ENCODE measurements around the gene ANK3.

ANK3 gene

GRCh38 chr10:60023155-60023877 lies 366.4 kb downstream of the ANK3 start:
- H3K36me3 ChIP-seq (ENCODE audit: control insufficient read depth in 2 of 2, insufficient read depth in 2 of 2, low read length in 2 of 2): no peaks in the 10 kb centered on the region

GRCh38 chr10:60021361-60021760 lies 368.3 kb downstream of the ANK3 start:
- no peak overlapping the region for H3K9ac ChIP-seq (ENCODE audit: low read depth in 1 of 2, low read length in 2 of 2)
- no peak overlapping the region for H3K27ac ChIP-seq (ENCODE audit: low read depth in 2 of 2, low read length in 2 of 2)

More at GRCh38 chr10:60023155-60023877, 366.4 kb downstream of the ANK3 start:
- H3K27me3 ChIP-seq (ENCODE audit: control insufficient read depth in 2 of 2, insufficient read depth in 2 of 2, low read length in 2 of 2): no peaks in the 10 kb centered on the region
- H3K4me1 ChIP-seq (ENCODE audit: control insufficient read depth in 2 of 2, insufficient read depth in 2 of 2, low read length in 2 of 2): no peaks in the 10 kb centered on the region
- no peak overlapping the region for H3K9ac ChIP-seq (ENCODE audit: low read depth in 1 of 2, low read length in 2 of 2)
- H3K27ac ChIP-seq (ENCODE audit: low read depth in 2 of 2, low read length in 2 of 2): no peak overlapping the region
- no peak overlapping the region for H3K4me3 ChIP-seq (ENCODE audit: low read length in 2 of 2)
- H3K9me3 ChIP-seq (ENCODE audit: control insufficient read depth in 2 of 2, low read length in 2 of 2): no peaks in the 10 kb centered on the region

GRCh38 chr10:60016794-60017193 lies 372.9 kb downstream of the ANK3 start:
- H3K9me3 ChIP-seq (ENCODE audit: control insufficient read depth in 2 of 2, low read length in 2 of 2): no peaks in the 10 kb centered on the region
- H3K36me3 ChIP-seq (ENCODE audit: control insufficient read depth in 2 of 2, insufficient read depth in 2 of 2, low read length in 2 of 2): no peaks in the 10 kb centered on the region
- no peak overlapping the region for H3K4me3 ChIP-seq (ENCODE audit: low read length in 2 of 2)
- no peaks in the 10 kb centered on the region for H3K4me1 ChIP-seq (ENCODE audit: control insufficient read depth in 2 of 2, insufficient read depth in 2 of 2, low read length in 2 of 2)
- no peak overlapping the region for H3K27ac ChIP-seq (ENCODE audit: low read depth in 2 of 2, low read length in 2 of 2)
- no peaks in the 10 kb centered on the region for H3K27me3 ChIP-seq (ENCODE audit: control insufficient read depth in 2 of 2, insufficient read depth in 2 of 2, low read length in 2 of 2)
- H3K9ac ChIP-seq (ENCODE audit: low read depth in 1 of 2, low read length in 2 of 2): no peak overlapping the region

More at GRCh38 chr10:60021361-60021760, 368.3 kb downstream of the ANK3 start:
- no peak overlapping the region for H3K4me3 ChIP-seq (ENCODE audit: low read length in 2 of 2)
- H3K27me3 ChIP-seq (ENCODE audit: control insufficient read depth in 2 of 2, insufficient read depth in 2 of 2, low read length in 2 of 2): no peaks in the 10 kb centered on the region
- no peaks in the 10 kb centered on the region for H3K9me3 ChIP-seq (ENCODE audit: control insufficient read depth in 2 of 2, low read length in 2 of 2)
- H3K36me3 ChIP-seq (ENCODE audit: control insufficient read depth in 2 of 2, insufficient read depth in 2 of 2, low read length in 2 of 2): no peaks in the 10 kb centered on the region
- H3K4me1 ChIP-seq (ENCODE audit: control insufficient read depth in 2 of 2, insufficient read depth in 2 of 2, low read length in 2 of 2): no peaks in the 10 kb centered on the region

DNA sequence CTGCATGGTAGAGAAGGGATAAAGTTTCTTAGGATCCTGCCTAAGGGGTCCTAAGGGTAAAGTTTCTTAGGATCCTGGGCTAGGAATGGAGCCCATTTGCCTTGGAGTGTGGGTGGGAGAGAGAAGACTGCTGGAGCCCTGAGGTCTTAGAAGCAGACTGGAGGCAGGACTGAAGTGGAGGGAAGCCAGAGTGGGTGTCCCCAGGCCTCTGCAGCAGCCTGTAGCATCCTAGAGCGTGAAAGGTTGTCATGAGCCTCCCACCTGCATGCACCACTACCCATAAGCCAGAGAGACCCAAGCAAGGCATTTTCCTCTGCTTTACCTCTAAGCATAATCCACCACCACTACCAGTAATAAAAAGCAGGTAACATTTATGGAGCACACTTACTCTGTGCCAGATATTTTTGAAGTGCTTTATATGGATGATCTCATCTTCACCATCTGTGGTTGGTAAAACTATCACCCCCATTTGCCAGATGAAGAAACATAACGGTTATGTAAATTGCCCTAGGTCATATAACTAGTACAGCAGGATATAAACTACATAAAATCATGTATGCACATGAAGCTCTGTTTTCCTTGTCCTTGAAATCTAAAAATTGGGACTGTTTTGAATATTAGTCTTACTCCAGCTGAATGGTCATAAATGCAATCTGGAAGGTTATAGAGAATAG lies 379.8 kb downstream of the ANK3 start:
- no peaks in the 10 kb centered on the region for H3K4me1 ChIP-seq (ENCODE audit: control insufficient read depth in 2 of 2, insufficient read depth in 2 of 2, low read length in 2 of 2)
- no peaks in the 10 kb centered on the region for H3K9me3 ChIP-seq (ENCODE audit: control insufficient read depth in 2 of 2, low read length in 2 of 2)
- H3K9ac ChIP-seq (ENCODE audit: low read depth in 1 of 2, low read length in 2 of 2): no peak overlapping the region
- no peak overlapping the region for H3K27ac ChIP-seq (ENCODE audit: low read depth in 2 of 2, low read length in 2 of 2)
- H3K4me3 ChIP-seq (ENCODE audit: low read length in 2 of 2): no peak overlapping the region
- no peaks in the 10 kb centered on the region for H3K36me3 ChIP-seq (ENCODE audit: control insufficient read depth in 2 of 2, insufficient read depth in 2 of 2, low read length in 2 of 2)
- no peaks in the 10 kb centered on the region for H3K27me3 ChIP-seq (ENCODE audit: control insufficient read depth in 2 of 2, insufficient read depth in 2 of 2, low read length in 2 of 2)

DNA sequence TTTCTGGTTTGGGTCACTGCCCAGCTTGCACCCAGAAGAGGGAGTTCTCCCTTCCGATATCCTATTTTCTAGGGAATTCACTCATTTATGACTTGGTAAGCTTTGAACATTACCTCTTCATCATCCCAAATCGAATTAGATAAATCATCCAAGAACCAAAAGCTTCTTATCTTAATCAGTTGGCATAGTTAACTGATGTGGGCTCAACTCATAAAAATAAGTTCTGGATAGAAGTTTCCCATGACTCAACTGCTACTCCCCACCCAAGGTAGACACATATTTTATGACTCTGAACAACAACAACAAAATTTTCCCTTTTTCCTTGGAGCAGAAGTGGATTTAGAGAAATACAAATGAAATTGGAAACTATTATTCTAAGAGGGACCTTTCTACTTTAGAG lies 380.4 kb downstream of the ANK3 start:
- no peaks in the 10 kb centered on the region for H3K27me3 ChIP-seq (ENCODE audit: control insufficient read depth in 2 of 2, insufficient read depth in 2 of 2, low read length in 2 of 2)
- no peaks in the 10 kb centered on the region for H3K4me1 ChIP-seq (ENCODE audit: control insufficient read depth in 2 of 2, insufficient read depth in 2 of 2, low read length in 2 of 2)
- H3K4me3 ChIP-seq (ENCODE audit: low read length in 2 of 2): no peak overlapping the region
- no peaks in the 10 kb centered on the region for H3K36me3 ChIP-seq (ENCODE audit: control insufficient read depth in 2 of 2, insufficient read depth in 2 of 2, low read length in 2 of 2)
- H3K9ac ChIP-seq (ENCODE audit: low read depth in 1 of 2, low read length in 2 of 2): no peak overlapping the region
- H3K9me3 ChIP-seq (ENCODE audit: control insufficient read depth in 2 of 2, low read length in 2 of 2): no peaks in the 10 kb centered on the region
- no peak overlapping the region for H3K27ac ChIP-seq (ENCODE audit: low read depth in 2 of 2, low read length in 2 of 2)

GRCh38 chr10:60008816-60009215 lies 380.9 kb downstream of the ANK3 start:
- H3K4me3 ChIP-seq (ENCODE audit: low read length in 2 of 2): no peak overlapping the region
- H3K9ac ChIP-seq (ENCODE audit: low read depth in 1 of 2, low read length in 2 of 2): no peak overlapping the region
- H3K4me1 ChIP-seq (ENCODE audit: control insufficient read depth in 2 of 2, insufficient read depth in 2 of 2, low read length in 2 of 2): no peaks in the 10 kb centered on the region
- no peak overlapping the region for H3K27ac ChIP-seq (ENCODE audit: low read depth in 2 of 2, low read length in 2 of 2)
- no peaks in the 10 kb centered on the region for H3K27me3 ChIP-seq (ENCODE audit: control insufficient read depth in 2 of 2, insufficient read depth in 2 of 2, low read length in 2 of 2)
- no peaks in the 10 kb centered on the region for H3K36me3 ChIP-seq (ENCODE audit: control insufficient read depth in 2 of 2, insufficient read depth in 2 of 2, low read length in 2 of 2)
- H3K9me3 ChIP-seq (ENCODE audit: control insufficient read depth in 2 of 2, low read length in 2 of 2): no peaks in the 10 kb centered on the region

- Histone ChIP-seq H3K27me3 (ENCODE audit: control insufficient read depth in 2 of 2, insufficient read depth in 2 of 2, low read length in 2 of 2) (no peaks in the 10 kb centered on the region), H3K9ac (ENCODE audit: low read depth in 1 of 2, low read length in 2 of 2) (no peak overlapping the region), H3K4me3 (ENCODE audit: low read length in 2 of 2) (no peak overlapping the region), H3K27ac (ENCODE audit: low read depth in 2 of 2, low read length in 2 of 2) (no peak overlapping the region), H3K36me3 (ENCODE audit: control insufficient read depth in 2 of 2, insufficient read depth in 2 of 2, low read length in 2 of 2) (no peaks in the 10 kb centered on the region), H3K4me1 (ENCODE audit: control insufficient read depth in 2 of 2, insufficient read depth in 2 of 2, low read length in 2 of 2) (no peaks in the 10 kb centered on the region), H3K9me3 (ENCODE audit: control insufficient read depth in 2 of 2, low read length in 2 of 2) (no peaks in the 10 kb centered on the region)
These were observed 383.6 kb downstream of the ANK3 start for GRCh38 chr10:60006062-60006461.

GRCh38 chr10:60003651-60004523 lies 385.8 kb downstream of the ANK3 start:
- no peaks in the 10 kb centered on the region for H3K36me3 ChIP-seq (ENCODE audit: control insufficient read depth in 2 of 2, insufficient read depth in 2 of 2, low read length in 2 of 2)
- no peaks in the 10 kb centered on the region for H3K27me3 ChIP-seq (ENCODE audit: control insufficient read depth in 2 of 2, insufficient read depth in 2 of 2, low read length in 2 of 2)
- no peak overlapping the region for H3K4me3 ChIP-seq (ENCODE audit: low read length in 2 of 2)
- no peak overlapping the region for H3K9ac ChIP-seq (ENCODE audit: low read depth in 1 of 2, low read length in 2 of 2)
- no peaks in the 10 kb centered on the region for H3K9me3 ChIP-seq (ENCODE audit: control insufficient read depth in 2 of 2, low read length in 2 of 2)
- no peaks in the 10 kb centered on the region for H3K4me1 ChIP-seq (ENCODE audit: control insufficient read depth in 2 of 2, insufficient read depth in 2 of 2, low read length in 2 of 2)
- H3K27ac ChIP-seq (ENCODE audit: low read depth in 2 of 2, low read length in 2 of 2): no peak overlapping the region

DNA sequence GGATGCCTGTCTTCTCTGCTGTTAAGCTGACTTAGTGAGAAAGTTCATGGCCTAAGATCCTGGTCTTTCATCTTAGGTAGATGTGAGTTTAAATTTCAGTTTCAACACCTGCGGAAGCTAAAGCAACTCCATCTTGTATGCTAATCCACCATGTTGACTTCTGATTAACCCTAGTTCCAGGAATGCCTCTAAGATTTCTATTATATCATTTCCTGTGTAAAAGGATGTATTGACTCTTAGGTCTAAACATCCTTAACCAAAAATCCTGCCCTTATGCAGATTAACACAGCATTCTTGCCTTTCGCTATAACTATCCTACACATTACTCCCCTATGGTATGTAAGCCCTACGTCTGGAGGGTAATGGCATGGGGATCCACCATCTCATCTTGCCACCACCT lies 388.9 kb downstream of the ANK3 start:
- H3K27me3 ChIP-seq (ENCODE audit: control insufficient read depth in 2 of 2, insufficient read depth in 2 of 2, low read length in 2 of 2): no peaks in the 10 kb centered on the region
- no peak overlapping the region for H3K4me3 ChIP-seq (ENCODE audit: low read length in 2 of 2)
- no peaks in the 10 kb centered on the region for H3K9me3 ChIP-seq (ENCODE audit: control insufficient read depth in 2 of 2, low read length in 2 of 2)
- no peaks in the 10 kb centered on the region for H3K4me1 ChIP-seq (ENCODE audit: control insufficient read depth in 2 of 2, insufficient read depth in 2 of 2, low read length in 2 of 2)
- no peak overlapping the region for H3K27ac ChIP-seq (ENCODE audit: low read depth in 2 of 2, low read length in 2 of 2)
- H3K36me3 ChIP-seq (ENCODE audit: control insufficient read depth in 2 of 2, insufficient read depth in 2 of 2, low read length in 2 of 2): no peaks in the 10 kb centered on the region
- no peak overlapping the region for H3K9ac ChIP-seq (ENCODE audit: low read depth in 1 of 2, low read length in 2 of 2)
